ENCODE measurements around the gene ANKRD34A.

Gene ANKRD34A

GRCh38 chr1:145964328-145965118, at the start of gene ANKRD34A, which contains the start of gene POLR3GL:
Gene ANKRD34A (minus strand): TSS chr1:145964575. CDS start chr1:145961759, 2,816 bp downstream.
Gene POLR3GL (plus strand): TSS chr1:145964690. CDS start chr1:145974866, 10,176 bp downstream.
- peak; percentile 94 for DNase-seq

- DNase-seq, result no peak
Measured at GRCh38 chr1:146013559-146013922, 49.2 kb upstream of the ANKRD34A start.

- DNase-seq, result peak; percentile 72
Measured at GRCh38 chr1:146012703-146013558, 48.6 kb upstream of the ANKRD34A start.

- no peak for DNase-seq
Measured at GRCh38 chr1:146010126-146010738, 45.9 kb upstream of the ANKRD34A start.

GRCh38 chr1:146007489-146008133, 43.2 kb upstream of the ANKRD34A start:
- no peak for DNase-seq

- DNase-seq, result no peak
Measured at GRCh38 chr1:146001709-146002108, 37.3 kb upstream of the ANKRD34A start.

- DNase-seq, result peak; percentile 96
Measured at GRCh38 chr1:145999321-146000024, 35.1 kb upstream of the ANKRD34A start.

GRCh38 chr1:145997718-145998023, 33.3 kb upstream of the ANKRD34A start:
- DNase-seq, result peak; percentile 38

- DNase-seq, result peak; percentile 17
Measured at GRCh38 chr1:145997016-145997717, 32.8 kb upstream of the ANKRD34A start.

- peak; percentile 96 for DNase-seq
Measured at GRCh38 chr1:145996433-145997015, 32.1 kb upstream of the ANKRD34A start, which contains the start of gene TXNIP. Gene TXNIP (minus strand): TSS chr1:145996579. CDS start chr1:145996266, 313 bp downstream.

- DNase-seq, result peak; percentile 54
Measured at GRCh38 chr1:145995964-145996432, 31.6 kb upstream of the ANKRD34A start.

- DNase-seq, result no peak
Measured at GRCh38 chr1:145995148-145995881, 30.9 kb upstream of the ANKRD34A start.

GRCh38 chr1:145994391-145995120, 30.2 kb upstream of the ANKRD34A start:
- DNase-seq, result no peak

- DNase-seq, result no peak
Measured at GRCh38 chr1:145993618-145994390, 29.4 kb upstream of the ANKRD34A start.

- DNase-seq, result no peak
Measured at GRCh38 chr1:145992958-145993617, 28.7 kb upstream of the ANKRD34A start.

- no peak for DNase-seq
Measured at GRCh38 chr1:145992502-145992936, 28.1 kb upstream of the ANKRD34A start.

GRCh38 chr1:145991735-145992412, 27.5 kb upstream of the ANKRD34A start:
- no peak for DNase-seq

Data from DMS79 treated with DMSO at 0.1 percent for 48 hours (cell line).